ENCODE results near the gene CDYL2.

The CDYL2 gene

GRCh38 chr16:80618862-80619648 lies 185.3 kb downstream of the CDYL2 start:
- no peak for DNase-seq

- DNase-seq, result no peak
Measured at GRCh38 chr16:80616362-80616761, 188.0 kb downstream of the CDYL2 start.

- DNase-seq, result no peak
Measured at GRCh38 chr16:80615735-80616134, 188.7 kb downstream of the CDYL2 start.

- no peak for DNase-seq
Measured at GRCh38 chr16:80614908-80615671, 189.3 kb downstream of the CDYL2 start.

- DNase-seq, result no peak
Measured at GRCh38 chr16:80612461-80613017, 191.9 kb downstream of the CDYL2 start.

GRCh38 chr16:80611930-80612327 lies 192.5 kb downstream of the CDYL2 start:
- DNase-seq, result no peak

- no peak for DNase-seq
Measured at GRCh38 chr16:80611171-80611929, 193.0 kb downstream of the CDYL2 start.

- DNase-seq, result no peak
Measured at GRCh38 chr16:80610481-80611156, 193.8 kb downstream of the CDYL2 start.

GRCh38 chr16:80608946-80609345 lies 195.5 kb downstream of the CDYL2 start:
- no peak for DNase-seq

GRCh38 chr16:80607204-80607603 lies 197.2 kb downstream of the CDYL2 start:
- no peak for DNase-seq

GRCh38 chr16:80606221-80606766 lies 198.1 kb downstream of the CDYL2 start:
- no peak for DNase-seq

GRCh38 chr16:80604600-80605355 lies 199.6 kb downstream of the CDYL2 start:
- DNase-seq, result no peak

- DNase-seq, result no peak
Measured at GRCh38 chr16:80602894-80603293, 201.5 kb downstream of the CDYL2 start.

- DNase-seq, result no peak
Measured at GRCh38 chr16:80601182-80601581, 203.2 kb downstream of the CDYL2 start.

GRCh38 chr16:80599466-80599865 lies 204.9 kb downstream of the CDYL2 start:
- no peak for DNase-seq

GRCh38 chr16:80596507-80597207 lies 207.7 kb downstream of the CDYL2 start:
- no peak for DNase-seq

GRCh38 chr16:80594756-80595155 lies 209.6 kb downstream of the CDYL2 start:
- DNase-seq, result no peak

GRCh38 chr16:80592273-80592672 lies 212.1 kb downstream of the CDYL2 start:
- DNase-seq, result no peak

GRCh38 chr16:80591071-80591915 lies 213.1 kb downstream of the CDYL2 start:
- no peak for DNase-seq

- no peak for DNase-seq
Measured at GRCh38 chr16:80587071-80587470, 217.3 kb downstream of the CDYL2 start.
